ENCODE data around the gene C10orf105.
A peak's percentile ranks its signal among the peaks of the same experiment; 100 is the strongest.

Gene C10orf105

GRCh38 chr10:71715860-71716259, 3.7 kb downstream of the C10orf105 start:
- DNase-seq: no peak

- no peak for DNase-seq
Observed at GRCh38 chr10:71715026-71715425, 4.6 kb downstream of the C10orf105 start.

- DNase-seq: no peak
Observed at GRCh38 chr10:71714592-71714991, 5.0 kb downstream of the C10orf105 start.

- DNase-seq: no peak
Observed at GRCh38 chr10:71714031-71714410, 5.6 kb downstream of the C10orf105 start.

GRCh38 chr10:71713135-71714030, 6.2 kb downstream of the C10orf105 start:
- no peak for DNase-seq

GRCh38 chr10:71712572-71713134, 6.9 kb downstream of the C10orf105 start:
- no peak for DNase-seq

- DNase-seq: no peak
Observed at GRCh38 chr10:71712170-71712569, 7.4 kb downstream of the C10orf105 start.

- DNase-seq: no peak
Observed at GRCh38 chr10:71711052-71711623, 8.4 kb downstream of the C10orf105 start.

- no peak for DNase-seq
Observed at GRCh38 chr10:71710519-71710918, 9.1 kb downstream of the C10orf105 start.

- no peak for DNase-seq
Observed at GRCh38 chr10:71708897-71709882, 10.4 kb downstream of the C10orf105 start.

- DNase-seq: peak in 1 of 2 experiments; percentile 32
Observed at GRCh38 chr10:71708301-71708703, 11.3 kb downstream of the C10orf105 start.

- no peak for DNase-seq
Observed at GRCh38 chr10:71707240-71707789, 12.3 kb downstream of the C10orf105 start.

GRCh38 chr10:71706216-71707121, 13.1 kb downstream of the C10orf105 start:
- DNase-seq: no peak

GRCh38 chr10:71705582-71705981, 14.0 kb downstream of the C10orf105 start:
- DNase-seq: no peak

- DNase-seq: no peak
Observed at GRCh38 chr10:71704816-71705215, 14.8 kb downstream of the C10orf105 start.

- no peak for DNase-seq
Observed at GRCh38 chr10:71703577-71703976, 16.0 kb downstream of the C10orf105 start.

GRCh38 chr10:71701496-71702132, 18.0 kb downstream of the C10orf105 start:
- DNase-seq: no peak

GRCh38 chr10:71700731-71701368, 18.7 kb downstream of the C10orf105 start:
- DNase-seq: no peak

GRCh38 chr10:71698737-71699136, 20.8 kb downstream of the C10orf105 start:
- DNase-seq: no peak

Data from NCI-H446 (cell line).